Activated naive CD4-positive, alpha-beta T cell treated with anti-CD3 and anti-CD28 coated beads, Interleukin-2, amount 50 U/mL, for 16 hours (primary cell): ENCODE results near the gene LPCAT1.

Experiments used
- DNase-seq: peaks from one replicate; pipeline ENCODE4 v3.0.0-alpha.2; 2020

The LPCAT1 gene

DNA sequence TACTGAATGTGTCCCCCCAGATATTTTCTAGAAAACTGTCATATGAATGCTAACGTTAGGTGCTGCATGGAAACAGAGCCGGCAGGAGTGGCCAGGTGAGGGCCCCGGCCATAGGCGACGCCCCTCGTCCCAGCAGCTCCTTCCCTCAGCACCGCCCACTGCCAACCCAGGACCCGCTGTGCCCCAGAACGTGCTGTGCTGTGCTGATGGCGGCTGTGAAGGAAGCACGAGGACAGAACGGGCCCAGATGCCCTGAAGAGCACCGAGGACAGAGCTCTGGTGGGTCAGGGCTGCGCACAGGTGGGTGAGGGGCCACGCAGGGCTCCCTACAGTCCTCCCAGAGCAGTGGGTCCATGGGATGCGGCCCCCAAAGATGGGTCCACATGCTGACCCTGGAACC is 30.3 kb downstream of the LPCAT1 start:
- DNase-seq, result no peak

DNA sequence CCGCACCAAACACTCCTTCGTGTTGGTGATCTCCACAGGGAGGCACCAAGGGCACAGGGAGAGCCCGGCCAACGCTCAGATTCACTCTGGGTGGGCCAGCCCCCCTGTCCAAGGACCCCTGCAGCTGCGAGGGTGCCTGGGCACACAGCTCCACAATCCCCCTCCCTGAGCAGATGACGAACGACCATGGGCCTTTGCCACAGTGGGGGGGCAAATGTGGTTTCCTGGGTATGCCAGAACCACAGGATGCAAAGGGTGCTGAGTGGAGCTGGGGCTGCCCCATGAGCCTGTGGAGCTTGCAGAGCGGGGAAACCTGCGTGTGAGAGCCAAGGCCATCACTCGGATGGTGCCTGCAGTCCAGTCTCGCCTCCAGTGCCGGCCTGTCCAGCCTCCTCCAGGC is 31.0 kb downstream of the LPCAT1 start:
- no peak for DNase-seq

DNA sequence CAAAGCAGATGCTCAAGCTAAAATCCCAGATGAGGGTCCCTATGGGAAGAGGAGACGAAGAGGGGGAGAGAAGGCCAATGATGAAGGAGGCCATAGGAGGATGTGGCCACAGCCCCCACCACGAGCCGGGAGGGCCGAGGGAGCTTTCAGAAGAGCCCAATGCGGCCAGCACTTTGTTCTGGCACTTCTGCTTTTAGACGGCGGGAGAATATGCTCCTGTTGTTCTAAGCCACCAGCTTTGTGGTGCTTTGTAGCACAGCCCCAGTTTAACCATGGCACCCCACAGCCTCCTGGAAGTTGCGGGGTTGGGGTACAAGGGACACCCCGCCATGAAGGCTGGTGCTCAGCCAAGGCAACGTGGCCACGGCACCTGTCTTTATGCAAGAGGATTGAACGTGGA is 33.4 kb downstream of the LPCAT1 start:
- no peak for DNase-seq

DNA sequence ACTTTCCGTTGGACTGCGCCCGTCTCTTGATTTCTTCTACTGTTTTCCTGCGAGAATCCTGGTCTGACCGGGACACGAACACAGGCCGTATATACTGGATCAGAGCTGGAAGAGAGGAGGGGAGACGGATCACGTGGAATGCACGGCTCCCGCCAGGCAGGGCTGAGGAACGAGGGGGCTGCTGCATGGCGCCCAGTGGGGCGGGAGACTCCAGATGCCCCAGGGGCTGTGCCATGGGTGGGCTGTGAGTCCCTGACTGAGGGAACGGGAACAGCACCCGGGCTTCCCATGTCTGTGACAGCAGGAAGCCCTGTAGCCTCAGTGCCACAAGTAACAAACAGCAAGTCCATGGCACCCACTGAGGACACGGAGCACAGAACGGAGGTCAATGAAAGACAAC is 34.0 kb downstream of the LPCAT1 start:
- DNase-seq, result no peak

- DNase-seq, result no peak
Measured at GRCh38 chr5:1488882-1489680, 34.7 kb downstream of the LPCAT1 start.

DNA sequence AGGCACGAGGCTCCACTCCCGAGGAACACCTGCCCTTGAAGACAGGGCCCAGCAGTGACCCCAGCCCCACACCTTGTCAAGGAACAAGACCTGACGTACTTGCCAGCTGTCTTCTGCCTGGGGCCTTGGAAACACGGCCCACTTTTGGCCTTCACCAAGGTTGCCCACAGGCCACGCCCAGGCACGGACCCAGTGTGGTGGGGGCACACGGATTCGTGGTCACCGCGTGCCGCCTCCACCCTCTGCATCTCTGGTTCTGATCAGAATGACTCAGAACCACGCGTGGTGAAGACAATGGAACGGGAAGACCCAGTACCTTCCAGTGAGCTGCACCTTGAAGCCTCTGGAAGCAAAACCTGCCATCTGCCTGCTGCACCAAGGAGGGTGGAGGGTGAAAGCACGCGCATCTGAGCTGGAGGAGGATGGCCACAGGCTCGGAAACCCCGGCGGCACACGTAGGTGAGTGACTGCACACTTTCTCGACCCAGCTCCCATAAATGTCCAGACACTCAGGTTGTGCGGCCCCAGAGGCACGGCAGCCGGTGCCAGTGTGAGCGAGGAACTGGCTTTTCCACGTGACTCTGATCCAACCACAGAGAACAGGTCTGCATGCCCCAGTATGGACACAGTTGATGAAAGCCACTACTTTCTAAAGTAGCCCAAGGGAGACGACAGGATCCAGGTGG is 36.5 kb downstream of the LPCAT1 start:
- no peak for DNase-seq

DNA sequence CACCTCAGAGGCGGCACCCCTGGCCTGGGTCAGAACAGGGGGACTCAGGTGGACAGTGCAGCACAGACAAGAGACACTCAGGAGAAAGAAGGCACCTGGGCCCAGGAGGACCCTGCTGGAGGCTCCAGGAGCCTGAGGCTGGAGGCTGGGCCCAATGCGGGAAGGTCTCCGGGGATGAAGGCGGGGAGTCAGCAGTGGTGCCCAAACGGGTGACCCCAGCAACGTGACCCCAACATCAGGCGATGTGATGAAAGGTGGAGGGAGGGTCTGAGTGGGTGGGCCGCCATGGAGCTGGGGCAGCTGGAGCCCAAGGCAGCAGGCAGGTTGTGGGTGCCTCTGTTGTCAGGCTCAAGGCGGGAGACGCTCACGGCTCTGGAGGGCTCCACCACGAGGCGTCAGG is 37.5 kb downstream of the LPCAT1 start:
- no peak for DNase-seq

DNA sequence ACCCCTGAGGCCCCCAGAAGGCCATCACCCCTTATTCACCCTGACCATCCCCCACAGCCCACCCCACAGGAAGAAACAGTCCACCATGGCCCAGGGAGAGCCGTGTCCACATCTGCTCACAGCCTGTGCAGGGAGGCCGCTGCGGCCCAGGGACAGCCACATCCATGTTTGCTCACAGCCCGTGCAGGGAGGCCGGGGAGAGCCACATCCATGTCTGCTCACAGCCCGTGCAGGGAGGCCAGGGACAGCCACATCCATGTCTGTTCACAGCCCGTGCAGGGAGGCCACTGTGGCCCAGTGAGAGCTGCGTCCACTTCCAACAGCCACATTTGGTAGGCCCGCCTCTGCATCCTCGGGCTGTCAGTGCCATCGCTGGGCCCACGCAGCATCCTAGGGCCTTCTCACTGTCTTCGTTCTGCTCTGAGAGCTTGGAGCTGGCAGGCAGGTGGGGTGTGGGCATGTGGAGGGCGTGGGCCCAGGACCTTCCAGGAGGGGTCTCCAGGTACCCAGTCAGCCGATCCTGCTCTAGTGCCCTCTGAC is 38.1 kb downstream of the LPCAT1 start:
- no peak for DNase-seq

GRCh38 chr5:1484730-1485578 is 38.8 kb downstream of the LPCAT1 start:
- DNase-seq, result no peak

DNA sequence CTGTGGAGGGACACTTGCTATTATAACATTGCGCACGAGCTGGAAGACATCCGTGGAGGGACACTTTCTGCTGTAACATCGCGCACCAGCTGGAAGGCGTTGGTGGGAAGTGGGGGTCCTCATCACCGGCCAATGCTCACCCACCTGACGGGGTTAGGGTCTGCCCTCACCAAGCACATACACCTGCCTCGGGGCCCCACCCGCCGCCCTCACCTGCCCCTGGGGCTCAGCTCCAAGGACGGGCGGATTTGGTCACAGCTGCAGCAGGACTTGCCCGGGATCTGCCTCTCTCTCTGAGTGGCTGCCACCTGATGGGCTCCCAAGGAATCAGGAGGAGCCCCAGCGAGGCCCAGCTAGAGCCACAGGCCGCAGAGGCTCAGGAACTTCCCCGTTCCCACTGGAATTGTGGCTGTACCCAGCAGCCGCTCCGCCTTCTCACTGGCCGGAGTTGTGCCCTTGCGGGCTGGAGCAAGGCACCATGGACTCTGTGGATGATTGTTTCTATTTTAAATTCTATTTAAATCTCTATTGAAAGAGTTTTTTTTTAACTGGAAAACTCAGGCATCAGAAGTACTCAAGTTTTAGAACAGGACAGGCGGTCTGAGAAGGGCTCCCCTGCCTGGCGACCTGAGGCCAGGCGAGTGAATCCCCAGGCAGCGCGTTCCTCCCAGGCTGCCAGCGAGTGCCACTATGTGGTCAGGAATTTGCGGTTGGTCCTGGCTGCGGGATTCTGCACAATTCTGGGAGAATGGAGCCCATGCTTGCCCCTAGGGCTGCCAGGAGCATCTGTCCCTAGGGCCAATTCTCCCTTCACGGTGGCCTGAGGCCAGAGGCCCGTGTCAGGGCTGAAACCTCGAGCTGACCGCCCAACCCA is 39.7 kb downstream of the LPCAT1 start:
- no peak for DNase-seq

GRCh38 chr5:1483064-1483463 is 40.7 kb downstream of the LPCAT1 start:
- DNase-seq, result no peak

DNA sequence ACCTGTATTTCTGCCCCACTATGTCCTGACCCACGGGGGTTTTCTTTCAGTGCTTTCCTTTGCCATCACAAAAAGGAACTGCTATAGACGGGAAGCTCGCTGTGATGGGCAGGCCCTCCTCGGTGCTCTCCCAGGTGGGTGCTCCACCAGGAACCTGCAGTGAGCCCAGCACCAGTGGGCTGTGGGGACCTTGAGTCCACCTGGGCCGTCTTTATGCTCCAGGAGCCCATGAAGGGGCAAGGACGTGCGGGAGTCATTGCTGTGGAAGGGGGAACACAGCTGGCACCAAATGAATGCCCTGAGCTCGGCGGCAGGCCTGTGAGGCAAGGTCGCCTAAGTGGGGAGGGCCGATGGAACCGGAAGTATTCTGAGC is 41.8 kb downstream of the LPCAT1 start:
- DNase-seq, result no peak

- no peak for DNase-seq
Measured at GRCh38 chr5:1481266-1481958, 42.3 kb downstream of the LPCAT1 start.

DNA sequence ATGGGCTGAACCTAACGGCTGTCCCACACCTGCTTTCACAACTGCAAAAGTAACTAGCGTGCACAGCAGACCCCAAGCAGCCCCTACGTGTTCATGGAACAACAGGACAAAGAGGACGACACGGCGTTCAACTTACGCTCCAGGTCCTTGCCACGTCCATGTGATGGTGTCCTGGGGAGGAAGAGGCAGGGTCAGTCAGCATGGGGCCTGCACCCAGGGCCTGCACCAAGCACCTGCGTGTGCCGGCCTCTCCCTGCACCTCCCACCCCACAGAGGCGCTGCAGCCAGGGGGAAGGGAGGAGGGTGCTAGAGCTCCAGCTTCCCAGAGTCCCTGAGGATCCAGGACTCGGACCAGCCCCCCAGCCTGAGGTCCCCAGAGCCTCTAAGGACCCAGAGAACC is 43.0 kb downstream of the LPCAT1 start:
- no peak for DNase-seq

GRCh38 chr5:1480217-1480616 is 43.5 kb downstream of the LPCAT1 start:
- no peak for DNase-seq

- DNase-seq, result peak; percentile 39
Measured at GRCh38 chr5:1479581-1480188, 44.1 kb downstream of the LPCAT1 start.

GRCh38 chr5:1479066-1479465 is 44.7 kb downstream of the LPCAT1 start:
- DNase-seq, result no peak

DNA sequence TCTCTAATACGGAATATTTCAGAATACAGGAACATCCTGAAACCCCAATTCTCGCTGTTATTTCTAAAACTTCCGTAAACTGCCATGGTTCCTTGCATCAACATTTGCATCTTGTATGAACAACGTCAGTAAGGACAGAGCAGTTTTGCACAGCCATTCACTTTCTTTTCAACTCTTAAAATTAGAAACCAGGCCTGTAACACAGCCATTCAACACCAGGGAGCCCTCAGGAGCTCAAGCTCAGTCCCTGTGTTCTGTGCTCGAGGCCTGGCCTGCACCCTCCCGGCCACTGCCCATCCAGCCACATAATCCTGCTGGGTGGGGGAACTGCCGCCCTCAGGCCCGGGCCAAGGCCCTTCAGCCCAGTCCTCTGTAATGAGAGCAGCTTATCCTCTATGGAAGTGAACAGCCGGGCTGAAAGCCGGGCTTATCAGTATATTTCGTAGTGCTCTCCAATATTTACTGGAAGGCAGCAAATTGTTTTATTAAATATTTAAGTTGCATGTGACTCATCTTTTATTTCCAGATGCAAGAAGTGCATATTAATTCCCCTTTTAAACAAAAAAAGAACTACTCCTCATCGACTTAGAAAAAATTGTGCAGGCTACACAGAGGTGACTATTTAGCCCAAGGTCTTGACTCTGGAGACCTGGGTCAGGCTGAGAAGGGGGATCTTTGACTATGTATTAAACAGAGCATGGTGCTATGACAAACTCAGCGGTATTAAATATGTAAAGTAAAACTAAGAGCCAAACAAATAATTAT is 45.3 kb downstream of the LPCAT1 start:
- no peak for DNase-seq

DNA sequence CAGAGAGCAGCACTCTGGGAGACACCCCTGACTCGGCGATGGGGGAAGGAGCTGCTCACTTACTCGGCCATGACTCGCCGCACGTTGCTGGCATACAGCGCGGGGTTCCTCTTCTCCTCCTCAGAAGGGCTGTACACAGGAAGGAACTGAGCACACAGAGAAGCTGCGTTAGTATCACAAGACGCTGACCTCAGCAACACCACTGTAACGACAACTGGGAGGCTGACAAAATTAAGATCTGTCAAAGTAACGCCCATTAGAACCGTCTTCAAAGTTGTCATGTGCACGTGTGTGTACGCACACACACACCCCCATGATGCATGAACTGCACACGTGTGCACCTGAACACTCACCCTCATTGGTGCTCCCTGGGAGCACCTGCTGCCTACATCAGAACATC is 46.4 kb downstream of the LPCAT1 start:
- DNase-seq, result no peak

- no peak for DNase-seq
Measured at GRCh38 chr5:1476967-1477310, 46.8 kb downstream of the LPCAT1 start.
